Natural killer cell treated with Interleukin-12 subunit alpha and Interleukin-12 subunit beta and Interleukin-15 and Interleukin-18, amount 100 ng/mL, for 72 hours (primary cell): Measurements from ENCODE around the gene NPAS2. TPM values are rescaled to one million over a fixed set of nuclear protein-coding genes. Genes with fewer than 3 reads are reported as not detected.

ENCODE experiments used
- ATAC-seq, 2 donors: fragments of 150-1000 bp; cut with Tn5 transposase in 1 of 2; sonication (Bioruptor Pico), chemical (Tn5 transposase) in 1 of 2; 2 replicates each; pipeline ENCODE4 v1.10.0; 2021
- DNase-seq: peaks from one replicate; pipeline ENCODE4 v3.0.0; 2022; ENCODE audit warnings: low spot score
- H3K27ac Mint-ChIP-seq, 2 donors: 1 replicate in 1 of 2; 2 replicates in 1 of 2; pipeline ENCODE4 v1.8.0; 2022; ENCODE audit warnings: mixed read lengths in 2 of 2, mild to moderate bottlenecking in 1 of 2, moderate library complexity in 1 of 2
- H3K27me3 Mint-ChIP-seq, 2 donors: 1 replicate in 1 of 2; 2 replicates in 1 of 2; pipeline ENCODE4 v1.8.0; 2022; ENCODE audit warnings: mixed read lengths in 2 of 2
- H3K36me3 Mint-ChIP-seq: one replicate; pipeline ENCODE4 v1.8.0; 2022; ENCODE audit warnings: mixed read lengths
- H3K4me1 Mint-ChIP-seq, 2 donors: 1 replicate in 1 of 2; 2 replicates in 1 of 2; pipeline ENCODE4 v1.8.0; 2022; ENCODE audit warnings: low read depth in 2 of 2, mixed read lengths in 2 of 2, mild to moderate bottlenecking in 1 of 2
- H3K4me3 Mint-ChIP-seq: one replicate; pipeline ENCODE4 v1.8.0; 2022; ENCODE audit warnings: mixed read lengths
- H3K9me3 Mint-ChIP-seq: 2 replicates; pipeline ENCODE4 v1.8.0; 2022; ENCODE audit warnings: mixed read lengths
- total RNA-seq, 2 donors: library from RNA; stranded (reverse); gene quantifications; one replicate each; pipeline ENCODE4 v1.2.3, GENCODE V29; 2022

Gene NPAS2
- total RNA-seq, 2 donors from 2014 or later, result 0.31 to 0.53 TPM

DNA sequence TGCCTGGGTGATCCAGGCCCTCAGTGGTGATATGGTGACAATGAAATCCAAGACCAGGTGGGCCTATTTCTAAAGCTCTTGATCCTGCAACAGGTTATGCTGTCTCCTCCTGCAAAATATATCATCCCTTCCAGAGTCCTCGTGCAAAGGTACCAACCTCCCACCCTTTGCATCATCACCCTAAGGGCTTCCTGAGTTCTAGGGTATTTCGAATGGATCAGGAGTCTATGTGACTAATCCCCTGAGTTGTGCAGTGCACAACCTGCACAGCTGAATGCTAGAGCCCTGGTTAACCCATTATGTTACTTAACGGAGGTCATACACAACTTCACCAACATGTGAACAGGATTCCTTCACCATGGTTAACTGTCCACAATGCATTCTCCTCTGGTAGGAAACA, 13.4 kb upstream of the NPAS2 start:
- ATAC-seq (no peak), DNase-seq (no peak)
- H3K36me3 Mint-ChIP-seq, result no peaks in the 10 kb centered on the region
- H3K9me3 Mint-ChIP-seq, result no peaks in the 10 kb centered on the region
- no peak overlapping the region for H3K27ac Mint-ChIP-seq
- no peak overlapping the region for H3K4me3 Mint-ChIP-seq
- no peaks in the 10 kb centered on the region for H3K4me1 Mint-ChIP-seq
- peaks cover 12 to 34% of the 10 kb centered on the region in 2 donors for H3K27me3 Mint-ChIP-seq

DNA sequence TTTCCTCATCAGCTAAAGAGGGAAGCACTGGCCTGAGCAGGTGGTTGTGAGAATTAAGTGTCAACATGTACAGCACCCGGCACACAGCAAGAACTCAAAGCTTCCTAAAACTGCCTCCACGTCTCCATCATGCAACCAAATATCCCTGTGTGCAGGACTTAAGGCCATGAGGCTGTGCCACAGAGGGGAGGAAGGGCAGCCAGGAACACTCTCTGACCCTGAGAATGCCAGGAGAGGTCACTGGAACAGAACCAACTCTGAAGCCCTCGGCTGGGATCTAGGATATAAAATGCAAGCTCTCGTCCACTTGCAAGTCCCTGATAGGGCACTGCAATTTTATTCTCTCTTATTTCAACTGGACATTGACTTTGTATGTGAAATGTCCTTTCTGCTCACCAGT, 12.2 kb upstream of the NPAS2 start:
- Mint-ChIP-seq H3K4me1 (no peaks in the 10 kb centered on the region), H3K9me3 (no peaks in the 10 kb centered on the region), H3K36me3 (no peaks in the 10 kb centered on the region), H3K27me3 (peaks cover 21 to 43% of the 10 kb centered on the region in 2 donors), H3K27ac (no peak overlapping the region), H3K4me3 (no peak overlapping the region)
- DNase-seq (no peak), ATAC-seq (no peak)

DNA sequence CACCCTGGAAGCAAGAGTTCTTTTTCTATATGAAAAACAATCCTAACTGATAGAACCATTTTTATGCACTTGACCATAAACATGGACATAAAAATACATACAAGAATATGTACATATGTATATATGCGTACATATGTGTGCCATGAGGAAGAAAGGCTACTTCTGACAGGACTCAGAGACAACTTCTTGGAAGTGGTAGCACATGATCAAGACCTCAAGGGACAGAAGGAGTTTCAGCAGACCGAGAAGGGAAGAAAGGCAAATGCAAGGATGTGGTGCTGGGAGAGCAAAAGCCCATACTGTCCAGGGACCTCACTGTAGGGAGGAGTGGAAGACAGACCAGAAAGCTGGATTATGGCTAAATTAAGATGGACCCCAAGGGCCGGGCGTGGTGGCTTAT, 11.4 kb upstream of the NPAS2 start:
- Mint-ChIP-seq H3K36me3 (no peaks in the 10 kb centered on the region), H3K27ac (no peak overlapping the region), H3K27me3 (peaks cover 22 to 43% of the 10 kb centered on the region in 2 donors), H3K4me1 (no peaks in the 10 kb centered on the region), H3K4me3 (no peak overlapping the region), H3K9me3 (no peaks in the 10 kb centered on the region)
- DNase-seq (no peak), ATAC-seq (no peak)

DNA sequence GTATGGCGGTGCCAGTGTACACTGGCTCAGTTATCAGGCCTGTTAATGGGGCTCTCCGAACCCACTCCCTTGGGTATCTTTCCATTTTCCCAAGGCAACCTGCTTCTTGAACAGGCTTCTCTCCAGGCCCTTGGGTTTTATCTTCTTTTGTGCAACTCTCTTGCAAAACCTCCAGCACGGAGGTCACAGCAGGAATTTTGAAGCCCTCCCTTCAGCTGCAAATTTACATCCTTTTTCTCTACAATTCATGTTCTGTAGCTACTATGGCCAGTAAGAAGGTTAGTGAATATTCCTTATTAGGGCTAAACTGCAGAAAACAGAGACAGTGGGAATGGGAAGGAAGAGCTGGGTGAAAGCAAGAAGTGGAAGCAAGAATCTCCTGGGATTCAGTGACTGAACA, 10.4 kb upstream of the NPAS2 start:
- Mint-ChIP-seq H3K4me1 (no peaks in the 10 kb centered on the region), H3K4me3 (no peak overlapping the region), H3K36me3 (no peaks in the 10 kb centered on the region), H3K27ac (no peak overlapping the region), H3K27me3 (peaks cover 26 to 44% of the 10 kb centered on the region in 2 donors), H3K9me3 (no peaks in the 10 kb centered on the region)
- DNase-seq (no peak), ATAC-seq (no peak)

DNA sequence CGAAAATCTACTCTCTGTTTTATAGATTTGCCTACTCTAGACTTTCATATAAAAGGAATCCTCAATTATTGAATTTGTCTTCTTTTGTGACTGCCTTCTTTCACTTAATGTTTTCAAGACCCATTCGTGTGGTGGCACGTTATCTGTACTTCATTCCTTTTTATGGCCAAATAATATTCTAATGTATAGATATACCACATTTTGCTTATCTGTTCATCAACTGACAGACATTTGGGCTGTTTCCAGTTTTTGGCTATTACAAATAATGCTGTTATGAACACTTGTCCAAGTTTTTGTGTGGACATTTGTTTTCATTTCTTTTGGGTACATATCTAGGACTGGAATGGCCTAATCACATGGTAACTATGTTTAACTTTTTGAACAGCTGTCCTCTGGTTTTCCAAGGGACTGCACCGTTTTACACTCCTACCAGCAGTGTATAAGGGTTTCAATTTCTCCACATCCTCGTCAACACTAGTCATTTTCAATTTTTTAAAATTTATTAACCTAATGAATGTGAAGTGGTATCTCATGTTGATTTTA, 9.3 kb upstream of the NPAS2 start:
- Mint-ChIP-seq H3K4me3 (no peak overlapping the region), H3K36me3 (no peaks in the 10 kb centered on the region), H3K27ac (no peak overlapping the region), H3K4me1 (no peaks in the 10 kb centered on the region), H3K27me3 (peaks cover 29 to 49% of the 10 kb centered on the region in 2 donors), H3K9me3 (no peaks in the 10 kb centered on the region)
- ATAC-seq (no peak), DNase-seq (no peak)

DNA sequence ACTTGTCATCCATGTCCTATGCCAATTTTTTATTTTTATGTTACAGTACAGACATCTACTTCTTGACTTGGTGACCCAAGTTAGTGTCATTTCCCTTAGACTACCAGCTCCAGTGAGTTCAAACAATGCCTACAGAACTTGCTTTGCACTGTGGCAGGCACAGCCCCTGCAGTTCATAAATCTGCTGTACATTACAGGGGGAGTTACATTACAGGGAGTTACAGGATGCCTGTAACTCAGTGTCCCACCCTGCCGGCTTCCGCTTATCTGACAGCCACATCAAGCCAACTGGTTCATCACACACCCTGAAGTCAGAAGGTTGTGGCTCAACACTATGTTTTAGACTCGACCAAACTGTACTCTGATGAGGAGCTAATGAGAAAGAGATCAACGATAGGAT, 7.8 kb upstream of the NPAS2 start:
- Mint-ChIP-seq H3K9me3 (no peaks in the 10 kb centered on the region), H3K36me3 (no peaks in the 10 kb centered on the region), H3K4me1 (no peaks in the 10 kb centered on the region), H3K4me3 (no peak overlapping the region), H3K27me3 (peaks cover 34 to 60% of the 10 kb centered on the region in 2 donors), H3K27ac (no peak overlapping the region)
- ATAC-seq, result no peak
- no peak for DNase-seq

DNA sequence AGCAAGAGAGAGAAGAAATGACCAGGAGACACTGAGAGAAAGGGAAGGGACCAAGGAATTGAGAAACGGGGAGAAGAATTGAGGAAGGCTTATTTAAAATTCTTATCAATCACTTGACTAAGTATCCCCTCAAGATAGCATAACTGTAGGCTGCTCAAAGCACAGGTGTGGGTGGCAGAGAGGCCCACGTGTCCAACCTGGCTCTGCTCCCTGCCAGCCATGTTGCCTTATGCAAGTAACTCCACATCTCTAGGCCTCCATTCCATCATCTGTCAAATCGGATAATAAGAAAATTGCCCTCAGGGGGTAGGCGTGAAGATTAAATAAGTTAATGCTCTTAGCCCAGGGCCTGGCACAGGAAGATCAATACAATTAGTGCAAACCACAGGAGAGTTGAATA, 7.4 kb upstream of the NPAS2 start:
- Mint-ChIP-seq H3K9me3 (no peaks in the 10 kb centered on the region), H3K27me3 (peaks cover 37 to 64% of the 10 kb centered on the region in 2 donors), H3K36me3 (no peaks in the 10 kb centered on the region), H3K4me1 (no peaks in the 10 kb centered on the region), H3K4me3 (no peak overlapping the region), H3K27ac (no peak overlapping the region)
- DNase-seq, result no peak
- ATAC-seq, result no peak

DNA sequence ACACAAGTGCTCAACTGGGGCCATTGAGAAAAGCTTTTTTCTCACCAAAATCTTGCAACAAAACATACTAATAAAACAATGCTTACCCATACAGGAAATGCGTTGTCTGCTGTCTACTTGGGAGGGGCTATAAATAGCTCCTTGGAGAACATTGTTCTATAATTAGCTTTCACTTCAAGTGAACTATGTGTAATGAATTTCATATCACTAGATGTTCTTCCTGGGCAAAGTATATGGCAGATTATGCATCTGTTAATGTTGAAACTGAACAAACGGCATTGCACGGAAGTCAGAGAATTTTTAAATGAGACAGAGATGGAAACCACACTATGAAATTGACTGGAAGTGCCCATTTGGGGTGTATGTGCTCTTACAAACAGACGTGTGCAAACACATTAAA, 6.4 kb upstream of the NPAS2 start:
- ATAC-seq, result no peak
- peaks cover 0 to 7% of the 10 kb centered on the region in 2 donors for H3K4me1 Mint-ChIP-seq
- peaks cover 46 to 70% of the 10 kb centered on the region in 2 donors for H3K27me3 Mint-ChIP-seq
- H3K36me3 Mint-ChIP-seq, result no peaks in the 10 kb centered on the region
- H3K27ac Mint-ChIP-seq, result no peak overlapping the region
- no peak for DNase-seq
- no peaks in the 10 kb centered on the region for H3K9me3 Mint-ChIP-seq
- H3K4me3 Mint-ChIP-seq, result no peak overlapping the region

DNA sequence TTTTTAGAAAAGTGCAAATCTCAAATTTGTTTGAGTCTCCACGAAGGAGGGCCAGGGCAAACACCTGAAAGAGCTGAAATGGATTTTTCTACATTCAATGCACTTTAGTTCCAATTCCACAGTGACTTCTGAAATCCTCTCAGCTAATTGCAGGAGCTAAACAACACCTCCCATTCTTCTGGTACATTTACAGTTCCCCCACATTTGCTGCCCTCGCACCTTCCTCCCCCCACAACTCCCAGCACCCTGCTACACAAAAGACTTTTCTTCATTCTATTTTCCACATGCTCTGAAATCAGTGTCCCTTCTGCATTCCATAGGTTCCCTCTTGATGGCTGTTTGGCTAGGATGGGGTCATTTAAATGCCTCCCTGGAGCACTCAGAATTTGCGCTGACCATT, 5.9 kb upstream of the NPAS2 start:
- Mint-ChIP-seq H3K4me3 (no peak overlapping the region), H3K36me3 (no peaks in the 10 kb centered on the region), H3K27me3 (peaks cover 48 to 67% of the 10 kb centered on the region in 2 donors), H3K27ac (no peak overlapping the region), H3K4me1 (peaks cover 0 to 7% of the 10 kb centered on the region in 2 donors), H3K9me3 (no peaks in the 10 kb centered on the region)
- ATAC-seq (no peak), DNase-seq (no peak)

DNA sequence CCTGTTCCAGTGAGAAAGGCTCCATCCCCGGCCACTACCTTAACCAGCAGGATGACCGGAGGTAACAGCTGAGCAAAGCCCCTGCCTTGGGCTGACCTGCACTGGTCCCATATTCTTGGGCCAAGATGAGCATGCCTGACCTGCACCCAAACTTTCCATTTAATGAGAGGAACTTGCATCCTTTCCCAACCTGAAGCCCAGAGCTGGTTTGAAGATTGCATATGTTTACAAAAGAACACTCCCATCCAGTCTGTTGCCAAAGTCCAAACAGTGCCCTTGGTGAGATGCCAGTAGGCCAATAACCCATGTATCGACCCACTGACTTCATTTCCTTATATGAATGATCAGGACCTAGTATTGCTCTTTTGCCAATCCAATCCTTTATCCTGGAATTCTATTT, 5.5 kb upstream of the NPAS2 start:
- peaks cover 0 to 7% of the 10 kb centered on the region in 2 donors for H3K4me1 Mint-ChIP-seq
- H3K4me3 Mint-ChIP-seq, result no peak overlapping the region
- no peak for ATAC-seq
- no peaks in the 10 kb centered on the region for H3K9me3 Mint-ChIP-seq
- no peak for DNase-seq
- H3K36me3 Mint-ChIP-seq, result no peaks in the 10 kb centered on the region
- no peak overlapping the region for H3K27ac Mint-ChIP-seq
- H3K27me3 Mint-ChIP-seq, result peaks cover 49 to 65% of the 10 kb centered on the region in 2 donors

DNA sequence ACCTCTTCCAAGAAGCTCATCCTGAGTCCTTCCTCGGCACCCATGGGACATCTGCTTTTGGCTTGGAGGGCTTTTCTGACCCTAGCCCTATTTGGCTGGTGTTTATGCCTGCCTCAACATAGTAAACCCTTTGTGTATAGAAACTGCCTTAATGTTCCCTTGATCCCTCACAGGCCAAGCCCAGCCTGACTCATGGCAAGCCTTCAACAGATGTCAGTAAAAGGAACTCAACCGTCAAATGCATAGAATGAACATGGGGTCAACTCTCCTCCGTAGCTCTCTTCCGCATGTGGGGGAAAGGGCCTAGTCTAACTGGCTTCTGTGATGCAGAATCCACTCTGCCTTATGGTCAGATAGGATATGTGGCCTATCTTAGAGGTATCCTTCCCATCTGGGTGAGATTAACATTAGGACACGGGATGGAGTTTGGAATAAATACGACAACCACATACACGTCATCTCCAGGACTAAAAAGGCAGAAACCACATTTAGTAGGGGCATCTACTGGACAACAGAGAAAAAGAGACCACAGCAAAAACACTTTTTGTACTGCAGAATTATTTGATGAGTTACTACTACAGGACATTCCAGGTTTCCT, 2.5 kb upstream of the NPAS2 start:
- ATAC-seq (no peak), DNase-seq (no peak)
- Mint-ChIP-seq H3K27ac (no peak overlapping the region), H3K4me1 (peaks cover 0 to 7% of the 10 kb centered on the region in 2 donors), H3K36me3 (no peaks in the 10 kb centered on the region), H3K9me3 (no peaks in the 10 kb centered on the region), H3K27me3 (peaks cover 47 to 67% of the 10 kb centered on the region in 2 donors), H3K4me3 (no peak overlapping the region)

DNA sequence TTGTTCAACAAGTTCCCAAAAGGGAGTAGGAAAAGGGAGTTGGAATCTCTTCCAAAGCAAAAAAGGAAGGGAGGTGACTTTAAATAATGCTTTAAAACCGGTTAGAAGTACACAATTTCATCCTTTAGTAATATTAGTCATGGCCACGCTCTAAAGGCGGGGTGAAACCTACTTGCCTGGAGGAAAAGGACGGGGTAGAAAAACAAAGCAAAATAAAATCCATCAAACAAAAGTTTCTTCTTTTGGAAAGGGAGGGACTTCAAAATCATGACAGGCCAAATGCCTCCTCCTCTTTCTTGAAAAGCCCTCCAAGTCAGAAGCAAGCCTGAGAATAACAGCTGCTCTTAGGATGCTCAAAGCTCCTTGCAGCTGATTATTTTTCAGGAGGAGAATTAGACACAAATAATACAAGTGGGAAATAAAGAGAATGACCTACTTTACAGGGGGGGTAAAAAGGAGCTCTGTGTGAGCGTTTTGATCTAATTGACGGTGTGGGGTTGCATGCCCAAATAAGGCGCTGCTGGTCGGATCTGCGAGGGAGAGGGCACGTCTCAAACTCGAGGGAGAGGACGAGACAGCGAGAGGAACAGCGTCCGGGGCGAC, 1.8 kb upstream of the NPAS2 start:
- Mint-ChIP-seq H3K4me3 (no peak overlapping the region), H3K4me1 (peaks cover 0 to 7% of the 10 kb centered on the region in 2 donors), H3K27ac (no peak overlapping the region), H3K36me3 (no peaks in the 10 kb centered on the region), H3K9me3 (no peaks in the 10 kb centered on the region), H3K27me3 (peaks cover 51 to 71% of the 10 kb centered on the region in 2 donors)
- ATAC-seq, result no peak
- DNase-seq, result no peak

DNA sequence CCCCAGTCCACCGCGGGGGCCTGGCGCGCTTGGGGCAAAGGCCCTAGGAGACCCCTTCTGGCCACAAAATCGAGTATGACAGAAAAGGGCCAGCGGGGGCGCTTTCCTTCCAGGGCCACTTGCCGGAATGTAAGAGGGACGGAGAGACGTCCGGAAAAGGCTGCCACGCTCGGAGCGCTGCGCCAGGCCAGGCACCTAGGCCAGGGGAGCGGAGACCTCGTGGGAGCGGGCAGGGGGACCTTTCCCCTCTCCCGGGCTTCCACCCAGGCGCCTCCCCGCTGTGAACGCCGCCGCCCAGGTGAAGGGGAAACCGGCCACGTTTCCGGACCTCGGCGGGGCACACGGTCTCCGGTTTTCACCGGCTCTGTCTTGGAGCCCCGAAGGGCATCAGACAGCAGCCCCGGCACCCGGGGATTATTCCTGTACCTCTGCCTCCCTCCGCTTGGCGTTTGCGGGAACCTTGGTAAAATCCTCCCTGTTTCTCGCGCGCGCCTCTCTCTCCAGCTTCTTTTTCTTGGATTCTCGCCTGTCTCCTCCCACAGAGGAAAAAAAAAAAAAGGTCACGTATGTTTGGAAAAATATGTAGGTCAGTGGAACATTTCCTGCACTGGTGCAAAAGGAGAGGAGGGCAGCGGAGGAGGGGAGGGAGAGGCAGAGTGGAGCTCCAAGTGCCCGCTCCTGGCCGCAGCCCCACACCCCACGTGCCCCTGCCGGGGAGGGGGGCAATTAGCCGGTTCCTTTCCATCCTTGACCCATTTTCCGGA, 1.2 kb upstream of the NPAS2 start:
- Mint-ChIP-seq H3K36me3 (no peaks in the 10 kb centered on the region), H3K4me1 (peaks cover 0 to 7% of the 10 kb centered on the region in 2 donors), H3K27ac (no peak overlapping the region), H3K9me3 (no peaks in the 10 kb centered on the region), H3K27me3 (peaks cover 54 to 77% of the 10 kb centered on the region in 2 donors), H3K4me3 (no peak overlapping the region)
- DNase-seq (no peak), ATAC-seq (peak in 1 of 2 donors; percentile 26)

DNA sequence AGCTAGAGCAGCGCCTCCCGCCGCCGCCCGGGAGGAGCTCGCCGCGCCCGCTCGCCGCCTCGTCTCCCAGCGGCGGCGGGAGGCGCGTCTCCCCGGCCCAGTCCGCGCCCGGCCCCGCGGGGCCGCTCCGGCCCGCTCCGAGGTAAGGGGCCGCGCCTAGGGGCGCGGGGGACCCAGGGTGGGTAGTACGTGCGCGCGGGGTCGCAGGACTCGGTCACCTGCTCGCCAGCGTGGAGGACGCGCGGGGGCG, 259 bp downstream of the NPAS2 start:
- H3K27me3 Mint-ChIP-seq, result peaks cover 45 to 71% of the 10 kb centered on the region in 2 donors
- H3K9me3 Mint-ChIP-seq, result no peaks in the 10 kb centered on the region
- no peak overlapping the region for H3K4me3 Mint-ChIP-seq
- no peak overlapping the region for H3K27ac Mint-ChIP-seq
- no peaks in the 10 kb centered on the region for H3K36me3 Mint-ChIP-seq
- DNase-seq (no peak), ATAC-seq (no peak)
- H3K4me1 Mint-ChIP-seq, result peaks cover 0 to 7% of the 10 kb centered on the region in 2 donors
